Heart left ventricle (tissue), 13 donors: Measurements from ENCODE around the gene NCOR1.

Experiments
- CTCF ChIP-seq, 12 donors: fragments of 200-600 bp; sonication (generic) in 4 of 12; IDR thresholded peaks; one replicate each; pipeline versions ENCODE4 v1.5.0 to v1.8.0; 2018 to 2022; ENCODE audit warnings: antibody characterized with exemption in 12 of 12, mild to moderate bottlenecking in 5 of 12
- POLR2A ChIP-seq, 2 donors: fragments of 450-650 bp; IDR thresholded peaks; one replicate each; pipeline ENCODE4 v1.6.1; 2017; ENCODE audit warnings: antibody characterized with exemption in 2 of 2, mild to moderate bottlenecking in 2 of 2, moderate library complexity in 2 of 2
- donor health status: ischemic (EF 13 %, LVEDD 7.1; RV severe dilation, severe dysfunction).
- donor health status: DM: no; HTN: yes; CAD: no.
- donor health status: DM: no; HTN: no; CAD: no.
- donor health status: ischemic (EF 25% LVEDD 6.9; RV normal size, moderate dysfunction).
- donor health status: ischemic (EF 25% LVEDD 5.7; RV mildly dilated, moderate dysfunction).
- donor health status: ischemic (EF 35%, LVEDD 5.7; RV mildly dilated, moderate dysfunction).
- donor health status: nonischemic (EF 11% LVEDD 7.7; RV severe dilation, severe dysfunction).
- donor health status: DM: yes; HTN: yes; CAD: no.
- donor health status: PGD.
- donor health status: ischemic (EF 29% LVEDD 5.4; RV normal size, mild dysfunction).
- donor health status: nonischemic (EF 23%, LVEDD 6.1; RV moderate dilation, normal function).

- no peak for TF ChIP-seq CTCF (IDR thresholded peaks at IDR 0.05)
- TF ChIP-seq POLR2A (IDR thresholded peaks at IDR 0.05): no peak
These were observed 179.1 kb downstream of the NCOR1 start for GRCh38 chr17:16036261-16036660.
